ACC112 (cell line): ENCODE data around the gene NOC4L.

ENCODE experiments used
- H2AFZ ChIP-seq: fragments of 200-600 bp; sonication (generic); one replicate; pipeline ENCODE4 v1.6.0; 2017; ENCODE audit warnings: antibody characterized with exemption, low read length; ENCODE audit not compliant: unreplicated experiment
- H3K27ac ChIP-seq: fragments of 200-600 bp; sonication (generic); 2 replicates; pipeline ENCODE4 v1.5.1; 2014; ENCODE audit warnings: low read depth, mild to moderate bottlenecking, antibody characterized with exemption, low read length, moderate library complexity
- H3K27me3 ChIP-seq: fragments of 200-600 bp; sonication (generic); 2 replicates; pipeline ENCODE4 v1.6.1; 2014; ENCODE audit warnings: mild to moderate bottlenecking, antibody characterized with exemption, low read length, moderate library complexity, mixed read lengths; ENCODE audit not compliant: insufficient read depth
- H3K36me3 ChIP-seq: fragments of 200-600 bp; sonication (generic); 2 replicates; pipeline ENCODE4 v1.6.1; 2016; ENCODE audit warnings: mild to moderate bottlenecking, antibody characterized with exemption, low read length, moderate library complexity, mixed read lengths; ENCODE audit not compliant: insufficient read depth
- H3K4me1 ChIP-seq: fragments of 200-600 bp; sonication (generic); one replicate; pipeline ENCODE4 v1.6.1; 2016; ENCODE audit warnings: low read length, mixed read lengths; ENCODE audit not compliant: insufficient read depth, unreplicated experiment, control insufficient read depth
- H3K4me3 ChIP-seq: fragments of 200-600 bp; sonication (generic); 2 replicates; pipeline ENCODE4 v1.5.1; 2014; ENCODE audit warnings: mild to moderate bottlenecking, low read depth, low read length
- H3K79me2 ChIP-seq: fragments of 200-600 bp; sonication (generic); one replicate; pipeline ENCODE4 v1.6.0; 2016; ENCODE audit warnings: low read length; ENCODE audit not compliant: control insufficient read depth, unreplicated experiment, insufficient read depth

NOC4L gene

DNA sequence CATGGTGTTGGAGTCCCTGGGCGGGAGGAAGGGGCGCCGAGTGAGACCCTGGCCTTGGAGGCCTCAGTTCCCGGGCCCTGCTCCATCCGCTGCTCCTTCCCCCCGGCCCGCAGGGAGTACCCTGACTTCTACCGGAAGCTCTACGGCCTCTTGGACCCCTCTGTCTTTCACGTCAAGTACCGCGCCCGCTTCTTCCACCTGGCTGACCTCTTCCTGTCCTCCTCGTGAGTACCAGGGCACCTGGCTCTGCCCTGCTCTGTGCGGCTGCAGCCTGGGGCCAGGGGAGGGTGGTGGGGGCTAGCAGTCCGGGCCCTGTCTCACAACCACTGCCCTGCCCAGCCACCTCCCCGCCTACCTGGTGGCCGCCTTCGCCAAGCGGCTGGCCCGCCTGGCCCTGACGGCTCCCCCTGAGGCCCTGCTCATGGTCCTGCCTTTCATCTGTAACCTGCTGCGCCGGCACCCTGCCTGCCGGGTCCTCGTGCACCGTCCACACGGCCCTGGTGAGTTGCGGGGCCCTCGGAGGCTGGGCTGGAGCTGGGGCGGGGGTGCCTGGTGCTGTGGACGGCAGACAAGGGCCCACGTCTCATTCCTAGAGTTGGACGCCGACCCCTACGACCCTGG, 7.0 kb downstream of the NOC4L start:
- Histone ChIP-seq H3K4me3 (no peak overlapping the region), H3K36me3 (peaks cover 7% of the 10 kb centered on the region; the same call in 1 of the 2 replicates), H3K79me2 (peaks cover 2% of the 10 kb centered on the region)

DNA sequence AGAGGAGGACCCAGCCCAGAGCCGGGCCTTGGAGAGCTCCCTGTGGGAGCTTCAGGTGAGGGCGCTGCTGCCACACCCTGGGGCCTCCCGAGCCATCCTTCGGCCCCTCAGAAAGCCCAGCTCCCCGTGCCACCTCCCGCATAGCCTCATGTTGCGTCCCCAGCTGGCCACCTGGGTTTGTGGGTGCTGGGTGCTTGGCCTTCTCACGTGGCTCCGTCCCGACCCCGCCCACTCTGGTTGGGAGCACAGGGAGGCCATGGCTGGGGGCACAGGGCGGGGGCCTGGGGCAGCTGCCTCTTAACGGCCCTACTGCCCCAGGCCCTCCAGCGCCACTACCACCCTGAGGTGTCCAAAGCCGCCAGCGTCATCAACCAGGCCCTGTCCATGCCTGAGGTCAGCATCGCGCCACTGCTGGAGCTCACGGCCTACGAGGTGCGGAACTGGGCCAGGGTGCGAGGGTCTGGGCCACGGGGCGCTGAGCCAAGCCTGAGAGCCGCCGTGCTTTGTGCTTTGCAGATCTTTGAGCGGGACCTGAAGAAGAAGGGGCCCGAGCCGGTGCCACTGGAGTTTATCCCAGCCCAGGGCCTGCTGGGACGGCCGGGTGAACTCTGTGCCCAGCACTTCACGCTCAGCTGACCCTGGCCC, 7.6 kb downstream of the NOC4L start:
- H3K79me2 ChIP-seq = peaks cover 2% of the 10 kb centered on the region
- no peak overlapping the region for H2AFZ ChIP-seq
- no peak overlapping the region for H3K4me3 ChIP-seq
- H3K27me3 ChIP-seq = no peaks in the 10 kb centered on the region
- H3K27ac ChIP-seq = no peak overlapping the region
- H3K4me1 ChIP-seq = no peaks in the 10 kb centered on the region
- H3K36me3 ChIP-seq = peaks cover 11% of the 10 kb centered on the region; the same call in 1 of the 2 replicates

More for the DNA sequence above, 7.0 kb downstream of the NOC4L start:
- Histone ChIP-seq H3K27ac (no peak overlapping the region), H3K4me1 (no peaks in the 10 kb centered on the region), H3K27me3 (no peaks in the 10 kb centered on the region), H2AFZ (no peak overlapping the region)

DNA sequence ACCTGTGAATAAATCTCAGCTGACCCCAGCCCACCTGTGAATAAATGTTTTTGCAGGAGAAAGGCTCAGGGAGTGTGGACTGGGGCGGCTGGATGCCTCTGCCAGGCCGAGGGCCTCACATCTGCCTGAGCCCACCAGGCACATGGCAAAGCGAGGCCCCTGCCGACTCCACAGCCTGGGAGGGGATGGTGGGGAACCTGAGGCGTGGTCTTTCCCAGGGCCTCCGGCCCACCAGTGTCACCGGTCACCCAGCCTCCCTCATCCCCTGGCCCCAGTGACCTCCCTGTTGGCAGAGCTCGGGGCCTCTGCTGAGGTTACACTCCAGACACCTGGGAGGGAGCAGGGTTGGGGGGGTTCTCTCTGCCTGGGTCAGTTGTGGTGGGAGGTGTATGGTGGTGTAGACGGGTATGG, 8.2 kb downstream of the NOC4L start:
- Histone ChIP-seq H3K36me3 (peaks cover 14% of the 10 kb centered on the region; the same call in 1 of the 2 replicates), H3K27ac (no peak overlapping the region), H2AFZ (no peak overlapping the region), H3K79me2 (peaks cover 2% of the 10 kb centered on the region), H3K4me1 (no peaks in the 10 kb centered on the region), H3K27me3 (no peaks in the 10 kb centered on the region), H3K4me3 (no peak overlapping the region)

DNA sequence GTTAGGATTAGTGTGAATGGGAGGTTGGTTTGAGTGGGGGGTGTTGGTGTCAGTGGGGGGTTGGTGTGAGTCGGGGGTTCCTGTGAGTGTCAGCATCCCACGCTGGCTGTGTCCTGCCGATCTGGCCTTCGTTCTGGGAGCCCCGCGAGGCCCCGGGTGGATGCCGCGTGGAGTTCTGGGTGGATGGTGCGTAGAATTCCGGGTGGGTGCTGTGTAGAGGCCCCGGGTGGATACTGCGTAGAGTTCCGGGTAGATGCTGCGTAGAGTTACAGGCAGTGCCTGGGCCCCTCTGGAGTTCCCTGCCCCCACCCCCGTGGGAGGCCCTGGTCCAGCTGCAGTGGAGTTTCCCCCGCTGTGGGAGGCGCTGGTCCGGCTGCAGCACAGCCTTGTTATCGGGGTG, 8.7 kb downstream of the NOC4L start:
- Histone ChIP-seq H3K27me3 (no peaks in the 10 kb centered on the region), H3K27ac (no peak overlapping the region), H3K79me2 (peaks cover 2% of the 10 kb centered on the region), H2AFZ (no peak overlapping the region), H3K36me3 (peaks cover 18% of the 10 kb centered on the region; the same call in 1 of the 2 replicates), H3K4me1 (no peaks in the 10 kb centered on the region), H3K4me3 (no peak overlapping the region)

DNA sequence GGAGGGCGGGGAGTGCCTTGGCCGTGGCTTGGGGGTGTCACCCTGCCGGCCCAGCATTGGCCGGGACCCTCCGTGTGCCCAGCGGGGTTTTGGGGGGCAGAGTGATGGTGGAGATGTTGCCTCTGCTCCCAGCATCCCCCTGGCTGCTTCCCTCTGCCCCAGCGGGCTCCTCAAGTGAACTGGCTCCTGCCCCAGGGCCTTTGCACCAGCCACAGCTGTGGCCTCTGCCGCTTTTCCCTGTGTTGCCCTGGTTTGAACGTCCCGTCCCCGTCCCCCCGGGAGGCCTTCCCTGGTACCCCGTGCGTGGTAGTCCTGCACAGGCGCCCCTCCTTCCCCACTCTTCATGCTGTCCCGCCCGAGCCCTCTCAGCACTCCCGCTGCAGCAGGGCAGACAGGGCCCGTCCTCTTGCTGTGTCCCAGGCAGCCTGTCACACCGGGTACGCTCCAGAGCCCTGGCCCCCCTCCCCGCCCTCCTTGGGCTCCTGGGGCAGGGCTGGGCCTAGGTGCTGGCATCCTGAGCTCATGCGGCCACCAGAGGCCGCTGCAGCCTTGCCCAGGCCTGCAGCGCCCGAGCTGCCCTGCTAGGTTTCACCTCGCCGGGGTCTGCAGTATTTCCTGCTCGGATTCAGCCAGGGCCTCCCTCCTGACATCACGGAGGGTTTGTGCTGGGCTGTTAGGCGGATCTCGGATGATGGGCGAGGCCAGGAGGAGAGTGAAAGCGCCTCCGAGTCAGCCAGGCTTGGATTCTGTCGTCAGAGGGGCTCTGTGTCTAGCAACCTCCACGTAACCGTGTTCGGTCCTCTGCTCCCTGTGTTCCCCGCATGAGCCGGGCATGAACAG, 9.5 kb downstream of the NOC4L start:
- Histone ChIP-seq H2AFZ (no peak overlapping the region), H3K36me3 (peaks cover 25% of the 10 kb centered on the region; the same call in 1 of the 2 replicates), H3K4me1 (no peaks in the 10 kb centered on the region), H3K79me2 (peaks cover 2% of the 10 kb centered on the region), H3K4me3 (peak overlapping the region; percentile 48), H3K27me3 (no peaks in the 10 kb centered on the region), H3K27ac (no peak overlapping the region)

DNA sequence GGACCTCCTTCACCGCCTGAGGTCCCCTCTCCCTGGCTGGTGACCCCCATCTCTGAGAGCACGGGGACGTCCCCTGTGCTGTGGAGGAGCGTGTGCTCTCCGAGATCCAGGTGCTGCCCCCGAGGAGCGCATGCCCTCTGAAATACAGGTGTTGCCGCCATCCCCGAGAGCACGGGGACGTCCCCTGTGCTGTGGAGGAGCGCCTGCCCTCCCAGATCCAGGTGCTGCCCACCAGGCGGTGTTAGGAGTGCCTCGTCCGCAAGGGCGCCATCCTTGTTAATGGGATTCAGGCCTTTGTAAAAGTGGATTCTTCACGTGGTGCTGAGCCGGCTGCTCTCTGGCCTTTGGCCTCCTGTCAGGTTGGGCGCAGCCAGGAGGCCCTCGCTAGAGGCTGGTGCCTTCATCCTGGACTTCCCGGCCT, 10.1 kb downstream of the NOC4L start:
- Histone ChIP-seq H3K79me2 (peaks cover 2% of the 10 kb centered on the region), H3K4me3 (no peak overlapping the region), H3K27ac (no peak overlapping the region), H3K4me1 (no peaks in the 10 kb centered on the region), H3K36me3 (peaks cover 26% of the 10 kb centered on the region; the same call in 1 of the 2 replicates), H3K27me3 (no peaks in the 10 kb centered on the region), H2AFZ (no peak overlapping the region)

DNA sequence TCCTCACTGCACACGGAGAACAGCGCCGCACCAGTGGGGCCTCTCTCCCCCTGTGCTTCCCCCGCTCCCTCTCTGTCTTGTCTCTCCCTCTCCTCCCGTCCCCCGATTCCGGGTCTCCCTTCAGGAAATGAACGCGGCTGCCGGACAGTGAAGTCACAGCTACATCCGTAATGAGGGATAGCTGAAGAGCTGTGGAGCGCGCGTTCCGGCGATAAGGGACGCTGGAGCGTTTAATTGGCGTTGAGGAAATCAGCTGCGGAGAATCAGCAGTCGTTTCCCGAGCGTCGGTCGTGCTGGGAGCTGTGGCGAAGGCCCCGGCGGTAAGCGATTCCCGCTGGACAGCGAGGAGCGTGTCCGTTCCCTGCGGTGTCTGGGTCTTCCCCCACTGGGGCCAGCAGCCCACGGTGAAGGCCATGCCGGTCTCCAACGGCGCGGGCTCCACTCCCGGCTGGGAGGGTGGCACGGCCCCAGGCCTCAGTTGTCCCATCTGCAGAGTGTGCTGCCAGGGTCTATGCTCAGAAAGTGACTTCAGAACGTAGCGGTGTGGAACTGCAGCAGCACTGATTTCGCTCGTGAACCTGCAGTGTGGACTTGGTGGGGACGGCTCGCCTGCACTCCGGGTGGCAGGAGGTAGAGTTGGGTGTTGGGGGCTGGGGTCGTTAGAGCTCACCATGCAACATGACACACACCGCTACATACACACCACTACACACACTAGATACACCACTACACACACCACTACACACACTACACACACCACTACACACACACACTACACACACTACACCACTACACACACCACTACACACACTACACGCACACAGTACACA, 10.9 kb downstream of the NOC4L start:
- no peaks in the 10 kb centered on the region for H3K27me3 ChIP-seq
- H3K4me1 ChIP-seq = no peaks in the 10 kb centered on the region
- no peak overlapping the region for H3K27ac ChIP-seq
- H3K4me3 ChIP-seq = no peak overlapping the region
- H2AFZ ChIP-seq = no peak overlapping the region
- H3K79me2 ChIP-seq = no peaks in the 10 kb centered on the region
- peaks cover 23% of the 10 kb centered on the region; the same call in 1 of the 2 replicates for H3K36me3 ChIP-seq

DNA sequence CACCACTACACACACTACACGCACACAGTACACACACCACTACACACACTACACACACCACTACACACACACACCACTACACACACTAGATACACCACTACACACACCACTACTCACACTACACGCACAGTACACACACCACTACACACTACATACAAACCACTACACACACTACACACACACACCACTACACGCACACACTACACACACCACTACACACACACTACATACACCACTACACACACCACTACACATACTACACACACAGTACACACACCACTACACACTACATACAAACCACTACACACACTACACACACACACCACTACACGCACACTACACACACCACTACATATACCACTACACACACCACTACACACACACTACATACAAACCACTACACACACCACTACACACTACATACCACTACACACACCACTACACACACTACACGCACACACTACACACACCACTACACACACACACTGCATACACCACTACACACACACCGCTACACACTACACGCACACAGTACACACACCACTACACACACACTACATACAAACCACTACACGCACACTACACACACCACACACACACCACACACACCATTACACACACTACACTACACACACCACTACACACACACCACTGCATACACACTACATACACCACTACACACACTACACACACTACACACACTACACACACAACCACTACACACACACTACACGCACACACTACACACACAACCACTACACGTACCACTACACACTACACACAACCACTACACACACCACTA, 11.7 kb downstream of the NOC4L start:
- Histone ChIP-seq H3K27me3 (no peaks in the 10 kb centered on the region), H3K4me3 (no peak overlapping the region), H3K4me1 (no peaks in the 10 kb centered on the region), H2AFZ (no peak overlapping the region), H3K36me3 (peaks cover 23% of the 10 kb centered on the region; the same call in 1 of the 2 replicates), H3K79me2 (no peaks in the 10 kb centered on the region), H3K27ac (no peak overlapping the region)

DNA sequence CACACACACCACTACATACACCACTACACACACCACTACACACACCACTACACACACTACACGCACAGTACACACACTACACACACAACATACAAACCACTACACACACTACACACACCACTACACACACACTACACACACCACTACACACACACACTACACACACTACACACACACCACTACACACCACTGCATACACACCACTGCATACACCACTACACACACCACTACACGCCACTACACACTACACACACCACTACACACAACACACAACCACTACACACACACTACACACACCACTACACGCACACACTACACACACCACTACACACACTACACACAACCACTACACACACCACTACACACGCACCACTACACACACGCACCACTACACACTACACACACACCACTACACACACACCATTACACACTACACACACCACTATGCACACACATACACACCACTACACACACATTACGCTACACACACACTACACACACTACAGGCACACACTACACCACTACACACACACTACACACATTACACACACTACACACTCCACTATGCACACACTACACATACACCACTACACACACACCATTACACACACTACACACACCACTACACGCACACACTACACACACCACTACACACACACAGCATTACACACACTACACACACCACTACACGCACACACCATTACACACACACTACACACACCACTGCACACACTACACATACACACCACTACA, 12.5 kb downstream of the NOC4L start:
- Histone ChIP-seq H3K36me3 (peaks cover 23% of the 10 kb centered on the region; the same call in 1 of the 2 replicates), H3K4me1 (no peaks in the 10 kb centered on the region), H3K79me2 (no peaks in the 10 kb centered on the region), H3K27ac (no peak overlapping the region), H3K27me3 (no peaks in the 10 kb centered on the region), H2AFZ (no peak overlapping the region), H3K4me3 (no peak overlapping the region)
